Left hindlimb (tissue), 1 donor: Measurements from ENCODE around the gene PRKCZ.
A peak's percentile ranks its signal among the peaks of the same experiment; 100 is the strongest.

ENCODE experiments used
- DNase-seq: peaks from one replicate; pipeline ENCODE4 v3.0.0-alpha.2; 2018

The PRKCZ gene

DNA sequence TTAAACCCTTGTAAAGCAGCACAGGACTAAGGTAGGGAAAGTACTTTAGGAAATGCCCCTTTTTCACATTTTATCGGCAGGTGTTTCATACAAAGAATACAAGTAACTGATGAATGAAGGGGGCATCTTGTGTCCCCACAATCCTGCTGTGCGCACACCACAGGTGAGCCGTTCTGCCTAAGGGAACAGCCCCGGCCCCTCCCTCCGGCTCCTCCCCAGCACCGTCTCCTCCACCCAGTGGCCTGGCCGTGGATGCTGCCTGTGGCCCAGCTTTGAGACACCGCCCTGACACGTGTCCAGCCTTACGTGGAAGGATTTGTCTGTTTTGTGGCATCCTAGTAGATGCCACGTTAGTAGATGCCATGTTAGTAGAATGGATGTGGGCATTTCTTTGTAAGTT, 131.5 kb downstream of the PRKCZ start:
- DNase-seq: no peak

DNA sequence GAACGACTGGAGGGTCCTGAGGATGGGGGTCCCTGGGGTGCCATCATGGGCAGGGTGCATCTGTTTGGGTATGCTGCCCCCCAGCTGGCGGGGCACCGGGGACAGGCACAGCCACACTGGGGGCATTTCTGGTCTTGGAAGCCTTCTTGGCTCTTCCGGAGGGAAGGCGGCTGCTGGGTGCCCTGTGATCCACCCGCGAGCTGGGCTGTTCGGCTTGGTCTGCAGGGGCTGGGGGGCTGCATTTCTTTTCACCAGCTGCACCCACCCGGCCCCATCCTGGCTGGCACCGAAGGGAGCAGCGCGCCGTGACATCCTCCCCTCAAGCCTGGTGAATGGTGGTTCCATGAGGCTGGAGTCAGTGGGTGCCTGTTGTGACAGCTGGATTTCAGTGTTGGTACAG, 132.2 kb downstream of the PRKCZ start:
- no peak for DNase-seq

DNA sequence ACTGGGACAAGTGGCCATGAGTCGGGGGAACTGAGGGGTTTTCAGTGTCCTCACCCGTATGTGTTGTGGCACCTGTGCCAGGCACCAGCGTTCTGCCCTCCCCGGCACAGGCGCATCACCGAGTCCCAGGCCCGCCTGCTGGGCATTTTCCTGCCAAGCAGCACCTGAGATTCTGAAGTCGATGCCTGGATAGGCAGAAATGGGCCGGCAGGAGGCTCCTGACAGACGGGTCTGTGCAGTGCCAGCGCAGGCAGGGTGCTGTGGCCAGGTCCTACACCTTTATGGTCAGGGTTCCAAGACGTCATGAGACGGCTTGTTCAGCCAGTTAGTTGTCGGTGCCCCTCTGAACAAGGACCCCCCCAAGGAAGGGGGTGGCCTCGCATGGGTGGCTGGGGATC, 133.7 kb downstream of the PRKCZ start:
- DNase-seq: no peak

DNA sequence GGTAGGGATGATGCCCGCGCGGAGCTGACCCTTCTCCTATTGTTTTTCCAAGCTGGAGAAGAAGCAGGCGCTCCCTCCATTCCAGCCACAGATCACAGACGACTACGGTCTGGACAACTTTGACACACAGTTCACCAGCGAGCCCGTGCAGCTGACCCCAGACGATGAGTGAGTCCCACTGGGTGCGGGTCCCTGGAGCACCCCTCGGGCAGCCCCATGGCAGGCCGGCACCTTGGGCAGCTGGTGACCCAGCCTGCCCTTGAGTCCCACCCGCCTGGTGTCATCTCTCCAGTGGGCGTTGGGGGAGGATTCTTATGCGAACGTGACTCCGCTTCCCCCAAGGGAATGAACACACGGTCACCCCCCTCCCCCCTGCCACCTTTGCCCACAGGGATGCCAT, 134.3 kb downstream of the PRKCZ start:
- DNase-seq: no peak

DNA sequence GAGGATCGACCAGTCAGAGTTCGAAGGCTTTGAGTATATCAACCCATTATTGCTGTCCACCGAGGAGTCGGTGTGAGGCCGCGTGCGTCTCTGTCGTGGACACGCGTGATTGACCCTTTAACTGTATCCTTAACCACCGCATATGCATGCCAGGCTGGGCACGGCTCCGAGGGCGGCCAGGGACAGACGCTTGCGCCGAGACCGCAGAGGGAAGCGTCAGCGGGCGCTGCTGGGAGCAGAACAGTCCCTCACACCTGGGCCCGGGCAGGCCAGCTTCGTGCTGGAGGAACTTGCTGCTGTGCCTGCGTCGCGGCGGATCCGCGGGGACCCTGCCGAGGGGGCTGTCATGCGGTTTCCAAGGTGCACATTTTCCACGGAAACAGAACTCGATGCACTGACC, 134.7 kb downstream of the PRKCZ start:
- no peak for DNase-seq

DNA sequence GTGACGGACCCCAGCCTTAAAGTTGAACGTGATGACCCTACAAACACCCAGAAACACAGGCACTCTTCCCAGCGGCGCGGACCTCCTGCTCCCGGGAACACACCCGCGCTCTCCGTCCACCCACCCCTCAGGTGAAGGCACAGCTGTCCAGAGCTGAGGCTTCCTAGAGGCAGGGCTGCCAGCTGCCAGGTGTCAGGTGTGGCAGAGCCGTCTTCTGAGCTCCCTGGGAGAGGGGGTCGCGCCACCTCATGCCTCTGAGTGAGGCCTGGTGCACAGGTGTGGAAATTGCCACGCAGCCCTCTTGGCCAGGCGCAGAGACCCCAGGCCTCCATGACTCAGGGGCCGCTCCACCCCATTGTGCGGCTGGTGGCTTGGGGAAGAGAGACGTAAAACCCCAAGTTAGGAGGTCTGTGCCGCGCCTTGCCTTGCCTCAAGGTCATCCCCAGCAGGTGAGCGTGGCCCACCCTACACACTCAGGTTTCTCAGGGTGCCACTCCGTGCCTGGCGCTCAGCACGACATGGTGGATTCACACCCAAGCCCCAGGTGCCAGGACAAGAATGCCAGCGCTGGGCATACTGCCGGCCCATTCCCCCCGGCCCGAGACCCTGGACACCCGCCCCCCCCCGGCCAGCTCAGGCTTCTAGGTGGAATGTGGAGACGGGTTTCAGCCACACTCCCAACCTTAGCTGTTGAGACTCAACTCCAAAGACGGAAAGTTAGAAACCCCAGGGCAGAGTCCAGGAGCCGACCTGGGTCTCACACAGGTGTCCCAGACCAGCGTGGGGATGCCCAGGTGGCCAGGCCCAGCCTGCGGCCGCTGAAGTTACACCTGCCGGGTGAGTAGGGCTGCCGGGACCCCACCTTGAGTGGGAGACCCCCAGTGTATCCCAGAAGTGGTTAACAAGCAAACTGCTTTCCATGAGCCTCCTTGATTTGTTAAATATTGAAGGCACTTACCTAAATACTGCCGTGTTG, 136.0 kb downstream of the PRKCZ start:
- DNase-seq: no peak

DNA sequence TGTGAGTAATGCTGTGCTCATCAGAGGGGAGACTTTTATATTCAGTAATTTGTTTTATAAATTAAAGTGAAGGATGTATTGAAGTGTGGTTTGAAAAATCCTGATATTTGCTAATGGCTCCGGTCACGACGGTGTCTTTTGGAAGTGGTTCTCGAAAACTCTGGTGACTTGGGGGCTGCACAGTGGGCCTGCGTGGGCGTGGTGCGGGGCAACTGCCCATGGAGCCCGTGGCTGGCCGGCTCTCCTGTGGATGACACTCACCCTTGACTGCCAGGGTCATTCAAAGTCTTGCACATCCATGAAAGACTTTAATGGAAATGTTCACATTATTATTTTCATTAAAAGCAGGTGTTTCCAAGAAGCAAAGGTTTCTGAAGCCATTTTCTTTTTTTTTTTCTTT, 136.7 kb downstream of the PRKCZ start:
- no peak for DNase-seq

DNA sequence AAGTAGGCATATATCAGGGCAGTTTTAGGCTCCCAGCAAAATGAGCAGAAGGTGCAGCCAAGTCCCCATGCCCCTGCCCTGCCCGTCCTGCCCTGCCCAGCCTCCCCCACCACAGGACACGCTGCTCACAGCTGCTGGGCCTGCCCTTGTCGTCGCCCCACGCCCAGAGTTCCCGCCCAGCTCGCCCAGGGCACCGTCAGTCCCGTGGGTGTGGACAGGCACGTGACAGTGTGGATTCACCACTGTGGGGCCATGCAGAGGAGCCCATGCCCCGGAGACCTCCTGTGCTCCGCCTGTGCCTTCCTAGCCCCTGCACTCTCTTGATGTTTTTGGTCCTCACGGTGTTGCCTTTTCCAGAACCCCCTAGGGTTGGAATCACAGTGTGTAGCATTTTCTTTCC, 137.4 kb downstream of the PRKCZ start:
- DNase-seq: no peak

DNA sequence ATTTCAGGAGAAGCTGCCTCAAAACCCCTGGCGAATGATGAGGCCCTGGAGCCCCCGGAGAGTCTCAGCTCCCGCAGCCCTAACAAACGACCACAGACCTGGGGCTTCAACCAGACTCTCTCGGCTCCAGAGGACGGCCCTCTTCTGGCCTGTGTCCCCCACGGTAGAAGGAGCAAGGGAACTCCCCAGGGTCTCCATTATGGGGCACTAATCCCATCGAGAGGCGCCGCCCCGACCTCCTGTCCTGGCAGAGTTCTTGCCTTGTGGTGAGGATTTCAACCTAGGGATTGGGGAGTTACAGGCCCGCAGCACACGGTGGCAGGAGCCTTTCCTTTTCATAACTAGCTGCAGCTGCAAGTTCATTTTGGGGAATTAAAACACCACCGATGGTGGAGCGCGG, 138.1 kb downstream of the PRKCZ start:
- no peak for DNase-seq

DNA sequence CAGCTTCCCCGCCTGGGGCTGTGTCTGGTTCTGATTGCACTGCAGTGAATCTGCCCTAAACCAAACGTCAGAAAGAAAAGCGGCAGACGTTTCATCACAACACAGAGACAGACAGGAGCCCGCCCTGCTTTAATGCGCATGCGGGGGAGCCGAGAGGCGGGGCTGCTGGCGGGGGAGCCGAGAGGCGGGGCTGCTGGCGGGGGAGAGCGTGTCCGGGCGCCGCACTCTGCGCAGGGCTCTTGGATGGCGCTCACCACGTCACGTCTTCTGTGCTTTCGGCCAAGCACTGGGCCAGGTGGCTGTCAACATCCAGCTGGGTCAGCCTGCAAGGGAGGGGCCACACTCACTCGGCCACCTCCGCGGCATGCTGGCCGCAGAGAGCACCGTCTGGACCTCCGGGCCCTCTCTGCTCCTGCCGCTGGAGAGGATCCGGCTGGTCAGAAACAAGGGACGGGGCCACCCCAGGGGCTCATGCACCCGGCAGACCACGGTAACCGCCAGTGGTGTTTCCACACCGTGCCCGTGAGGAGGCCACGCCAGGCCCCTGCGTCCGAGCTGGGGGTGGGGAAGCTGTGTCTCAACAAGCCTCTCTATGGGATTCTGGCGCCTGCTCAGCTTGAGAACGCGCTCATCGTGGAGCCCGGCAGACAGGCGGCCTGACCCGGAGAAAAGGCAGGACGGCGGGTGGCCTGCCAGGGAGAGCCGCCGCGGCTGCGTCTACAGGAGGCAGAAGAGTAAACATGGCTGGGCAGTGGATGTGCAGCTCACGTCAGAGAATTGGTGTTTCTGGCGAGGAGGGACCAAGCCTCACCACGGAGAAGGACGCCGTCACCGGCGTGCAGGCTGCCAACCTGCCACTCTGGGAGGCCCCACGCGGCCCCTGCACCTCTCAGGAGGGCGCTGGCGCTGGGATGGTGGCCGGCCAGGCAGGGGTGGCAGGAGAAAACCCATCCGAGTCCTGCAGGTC, 139.5 kb downstream of the PRKCZ start:
- DNase-seq: peak; percentile 97

DNA sequence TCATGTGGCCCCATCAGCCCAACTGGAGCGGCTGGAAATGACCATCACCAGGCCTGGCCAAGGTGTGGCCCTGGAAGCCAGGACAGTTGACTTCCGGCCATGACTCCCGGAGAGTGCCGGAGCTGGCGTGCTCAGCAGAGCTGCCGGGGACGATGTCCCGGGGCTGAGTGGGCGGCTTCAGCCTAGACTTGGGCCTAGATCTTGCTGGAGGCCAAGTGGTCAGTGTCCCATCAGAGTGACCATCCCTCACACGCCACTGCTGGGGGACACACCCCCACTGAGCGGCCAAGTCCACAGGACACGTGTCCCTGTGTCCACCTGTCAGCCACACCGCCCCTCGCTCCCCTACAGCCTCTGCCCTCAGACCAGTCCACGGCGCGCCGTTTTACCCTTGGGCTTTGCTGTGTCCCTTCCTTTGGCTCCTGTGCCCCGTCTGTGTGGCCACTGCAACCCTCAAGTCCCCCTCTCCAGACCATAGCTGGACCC, 140.3 kb downstream of the PRKCZ start:
- DNase-seq: peak; percentile 37

DNA sequence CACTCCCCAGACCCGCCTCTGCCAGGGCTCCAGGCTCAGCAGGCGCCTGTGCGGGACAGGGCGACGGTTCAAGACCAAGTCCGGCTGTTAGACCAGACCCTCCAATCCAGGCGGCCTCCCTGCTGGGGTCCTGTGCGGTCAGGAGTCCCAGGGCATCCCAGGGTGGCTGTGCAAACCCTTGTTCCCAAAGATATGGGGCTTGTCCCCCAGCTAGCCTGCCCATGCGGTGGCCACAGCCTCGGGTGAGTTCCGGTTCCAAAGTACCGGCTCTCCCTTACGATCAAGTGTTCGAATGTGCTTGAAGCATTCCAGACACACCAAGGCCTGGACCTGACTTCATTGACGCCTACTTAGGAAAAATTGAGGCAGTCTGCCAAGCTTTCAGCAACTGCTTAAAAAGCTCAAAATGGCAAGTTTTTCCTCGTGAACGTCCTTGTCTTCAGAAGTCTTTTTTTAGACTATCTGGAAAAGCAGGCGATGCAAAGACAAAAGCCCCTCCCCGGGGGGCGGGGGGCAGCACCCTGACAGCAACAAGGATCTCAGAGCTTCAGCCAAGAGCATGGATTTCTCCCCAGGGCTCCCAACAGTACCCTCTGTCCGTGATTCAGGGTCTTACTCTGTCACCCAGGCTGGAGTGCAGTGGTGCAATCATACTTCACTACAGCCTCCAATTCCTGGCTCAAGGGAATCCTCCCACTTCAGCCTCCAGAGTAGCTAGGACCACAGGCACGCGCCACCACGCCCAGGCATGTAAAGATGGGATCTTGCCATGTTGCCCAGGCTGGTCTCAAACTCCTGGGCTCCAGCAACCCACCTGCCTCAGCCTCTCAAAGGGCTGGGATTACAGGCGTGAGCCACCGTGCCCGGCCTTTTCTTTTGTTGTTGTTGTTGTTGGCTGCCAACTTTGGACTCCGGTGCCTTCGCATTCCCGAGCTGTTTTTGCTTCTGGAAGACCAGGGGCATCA, 142.1 kb downstream of the PRKCZ start:
- no peak for DNase-seq

DNA sequence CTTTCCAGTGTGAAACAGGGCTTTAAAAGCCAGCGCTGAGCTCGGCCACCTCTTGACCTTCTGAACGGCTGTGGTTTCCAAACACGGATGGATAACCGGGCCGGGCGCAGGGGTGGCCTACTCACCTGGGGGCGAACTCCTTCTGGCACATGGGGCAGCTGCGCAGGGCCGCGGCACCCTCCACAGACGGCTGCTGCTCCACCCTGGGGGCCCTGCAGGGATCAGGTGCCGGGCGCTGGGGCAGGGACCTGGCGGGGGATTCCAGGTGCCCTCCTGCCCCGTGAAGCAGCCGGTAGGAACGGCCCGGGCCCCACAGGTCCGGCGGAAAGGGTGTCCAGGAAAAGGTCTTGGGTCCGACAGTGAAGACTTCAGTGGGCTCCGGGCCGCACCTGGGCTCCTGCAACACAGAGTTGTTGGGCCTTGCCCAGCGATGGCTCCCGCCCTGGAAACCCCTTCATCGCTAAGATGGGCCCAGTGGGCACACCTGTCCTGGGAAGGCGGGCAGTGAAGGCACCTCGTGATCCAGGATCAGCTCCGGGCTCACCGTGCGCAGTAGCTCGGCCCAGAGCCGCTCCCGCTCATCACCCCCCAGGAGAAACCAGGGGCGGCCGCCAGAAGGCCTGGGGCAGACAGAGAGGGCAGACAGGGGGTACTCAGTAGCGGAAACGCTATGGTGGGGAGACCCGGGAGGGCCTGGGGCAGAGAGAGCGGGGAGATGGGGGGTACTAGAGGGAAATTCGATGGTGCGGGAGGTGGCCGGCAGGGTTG, 143.5 kb downstream of the PRKCZ start:
- DNase-seq: no peak

DNA sequence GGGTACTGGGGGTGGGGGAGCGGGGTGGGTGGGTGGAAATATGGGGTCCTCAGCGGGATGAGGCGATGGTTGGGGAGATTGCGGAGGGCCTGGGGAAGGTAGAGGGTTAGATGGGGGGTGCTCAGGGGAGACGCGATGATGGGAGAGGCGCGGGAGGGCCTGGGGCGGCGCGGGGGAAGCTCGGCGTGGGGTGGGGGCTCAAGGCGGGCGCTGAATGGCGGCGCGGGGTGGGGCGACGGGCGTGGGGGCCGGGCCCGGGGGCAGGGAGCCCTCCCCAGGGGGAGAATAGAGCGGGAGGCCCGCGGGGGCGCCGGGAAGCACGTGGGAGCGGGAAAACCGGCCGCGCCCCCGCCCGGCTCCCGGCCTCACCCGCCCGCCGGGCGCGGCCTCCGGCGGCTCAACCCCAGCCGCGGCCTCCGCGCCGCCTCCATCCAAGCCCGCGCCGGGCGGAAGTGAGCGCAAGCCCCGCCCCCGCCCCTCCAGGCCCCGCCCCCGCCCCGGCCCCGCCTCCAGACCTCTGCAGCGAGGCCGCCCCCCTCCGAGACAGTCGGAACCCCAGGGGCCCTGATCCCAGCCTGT, 144.2 kb downstream of the PRKCZ start, which contains the start of gene FAAP20:
Gene FAAP20, minus strand, starts transcription at position 454 of the 579 bp plus-strand sequence. Its CDS starts 23 bp downstream, at position 431.
- peak; percentile 93 for DNase-seq

DNA sequence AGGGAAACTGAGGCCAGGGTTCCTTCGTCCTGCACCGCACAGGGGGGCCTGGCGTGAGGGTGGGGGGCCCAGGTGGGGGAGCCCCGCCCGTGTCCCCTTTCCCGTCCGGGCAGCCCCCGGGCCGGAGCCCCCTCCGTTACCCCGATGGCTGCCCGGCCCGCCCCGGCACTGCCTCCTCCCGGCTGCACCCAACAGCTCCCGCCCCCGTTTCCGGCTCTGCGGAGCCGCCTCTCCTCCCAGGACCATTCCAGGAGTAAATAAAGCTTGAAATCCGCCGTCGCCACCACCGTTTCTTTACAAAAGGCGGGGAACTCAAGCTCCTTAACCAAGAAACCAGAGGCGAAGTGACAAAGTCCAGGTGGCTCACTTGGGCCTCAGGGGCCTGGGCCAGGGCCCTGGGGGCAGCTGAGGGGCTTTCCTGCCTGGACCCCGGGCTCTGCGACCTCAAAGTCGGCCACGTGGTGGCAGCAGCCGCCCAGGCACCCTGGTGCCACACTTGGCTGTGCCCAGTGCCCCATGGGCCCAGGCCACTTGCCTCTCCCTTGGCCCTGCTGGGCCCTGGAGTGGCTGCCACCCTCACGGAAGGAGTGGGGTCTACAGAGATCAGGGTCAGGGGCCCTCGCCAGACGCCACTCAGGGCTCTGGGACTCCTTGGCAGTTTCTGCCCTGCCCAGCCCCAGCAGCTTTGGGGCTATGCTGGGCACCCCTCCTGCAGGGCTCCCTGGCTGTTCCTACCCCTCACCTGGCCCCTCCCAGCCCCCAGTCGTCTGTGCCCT, 144.9 kb downstream of the PRKCZ start:
- peak; percentile 95 for DNase-seq

DNA sequence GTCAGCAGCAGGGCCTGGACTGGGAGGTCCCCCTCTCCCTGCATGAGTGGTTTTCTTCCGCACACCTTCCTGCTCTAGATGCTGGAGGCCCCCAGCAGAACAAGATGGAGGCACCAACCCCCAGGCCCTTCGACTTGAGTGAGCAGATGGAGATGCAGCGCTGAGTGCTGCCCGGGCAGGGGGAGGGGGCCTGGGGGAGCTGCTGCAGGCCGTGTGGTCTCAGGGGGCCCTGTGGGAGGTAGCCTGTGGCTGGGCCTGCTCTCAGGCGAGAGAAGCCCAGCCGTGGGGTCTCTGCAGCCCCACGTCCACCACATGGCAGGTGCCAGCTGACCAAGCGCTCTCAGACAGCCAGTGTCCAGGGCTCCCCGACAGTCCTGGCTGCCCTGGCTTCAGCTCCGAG, 145.6 kb downstream of the PRKCZ start:
- DNase-seq: no peak

DNA sequence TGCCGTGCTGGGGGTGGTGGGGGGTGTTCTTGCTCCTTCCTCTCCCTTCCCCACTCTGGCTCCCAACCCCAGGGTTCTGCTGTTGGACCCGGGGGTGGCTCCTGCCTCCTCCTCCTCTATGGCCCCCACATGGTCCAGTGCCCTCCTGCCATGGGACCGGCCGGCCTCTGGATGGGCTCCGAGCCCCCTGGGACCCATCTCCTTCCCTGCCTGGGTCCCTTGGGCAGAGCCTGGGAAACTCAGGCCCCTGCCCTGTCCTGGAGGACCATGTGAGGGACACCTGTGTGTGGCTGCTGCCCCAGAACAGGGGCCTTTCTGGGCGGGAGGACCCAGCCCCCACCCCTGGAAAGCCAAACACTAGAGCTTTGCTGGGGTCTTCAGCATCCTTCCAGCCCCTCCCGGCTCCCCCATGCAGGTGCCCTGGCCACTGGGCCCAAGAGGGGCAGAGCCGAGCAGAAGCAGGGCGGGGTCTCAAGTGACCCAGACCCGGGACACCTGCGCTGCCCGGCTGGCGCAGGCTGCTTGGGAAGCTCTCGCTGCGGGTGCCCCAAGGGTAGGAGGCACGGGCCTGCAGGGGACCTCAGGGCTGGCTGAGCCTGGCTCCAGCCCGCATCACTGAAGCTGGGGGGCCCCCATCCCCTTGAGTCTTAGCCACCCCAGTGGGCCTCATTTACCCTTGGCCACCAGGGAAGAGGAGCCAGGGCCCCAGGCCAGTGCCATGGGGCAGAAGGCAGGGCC, 146.9 kb downstream of the PRKCZ start:
- DNase-seq: no peak

DNA sequence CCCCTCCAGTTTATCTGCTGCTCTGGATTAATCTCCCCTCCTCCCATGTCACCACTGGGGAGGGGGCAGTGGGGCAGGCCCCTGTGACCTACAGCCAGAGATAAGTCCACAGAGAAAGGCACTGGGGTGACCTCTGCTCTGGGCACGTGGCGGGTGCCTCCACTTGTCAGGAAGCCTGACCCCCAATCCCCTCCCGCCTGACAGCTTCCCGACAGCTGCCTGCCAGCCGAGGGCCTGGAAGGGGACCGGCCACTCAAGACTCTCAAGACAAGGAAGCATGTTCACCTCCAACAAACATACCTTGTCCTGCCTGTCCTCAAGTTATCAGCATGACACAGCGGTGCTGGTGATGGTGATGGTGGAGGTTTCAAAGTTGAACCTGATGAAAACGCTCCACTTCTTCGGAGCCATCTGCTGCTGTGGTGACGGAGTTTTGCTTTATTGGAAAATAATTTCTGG, 147.5 kb downstream of the PRKCZ start:
- DNase-seq: no peak

DNA sequence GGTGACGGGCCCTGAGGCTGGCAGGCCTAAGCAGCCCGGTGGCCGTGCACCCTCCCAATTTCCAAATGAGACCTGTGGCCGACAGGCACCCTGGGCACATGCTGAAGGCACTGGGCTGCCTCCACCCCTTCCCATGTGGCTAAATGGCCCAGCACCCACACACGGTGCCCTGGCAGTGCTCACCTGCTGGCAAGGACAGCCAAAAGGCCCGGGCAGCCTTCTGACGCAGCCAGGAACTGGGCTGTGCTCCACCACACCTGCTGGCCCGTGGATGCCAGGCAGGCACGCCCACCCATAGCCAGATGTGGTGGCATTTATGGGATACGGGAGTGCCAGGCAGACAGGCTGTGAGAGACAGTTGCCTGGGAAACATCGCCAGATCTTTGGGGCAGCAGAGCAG, 148.4 kb downstream of the PRKCZ start:
- DNase-seq: no peak
